Tibial nerve (tissue), 4 donors: ENCODE results near the gene AKAP8L.

Experiments used
- EP300 ChIP-seq, 2 donors: sonication (generic); formaldehyde crosslinking; IDR thresholded peaks; one replicate each; pipeline ENCODE4 v1.6.1; 2017; ENCODE audit warnings: antibody characterized with exemption in 2 of 2, mild to moderate bottlenecking in 1 of 2
- TF ChIP-seq, protein P1 (sequence below), 5 experiments: fragments of 200-600 bp in 3 of 5; fragments of 450-650 bp in 2 of 5; sonication (generic) in 3 of 5; IDR thresholded peaks; one replicate each; pipeline ENCODE4 v1.5.1; 2016 to 2019; ENCODE audit warnings: antibody characterized with exemption in 5 of 5, mild to moderate bottlenecking in 3 of 5, moderate library complexity in 2 of 5

DNA sequence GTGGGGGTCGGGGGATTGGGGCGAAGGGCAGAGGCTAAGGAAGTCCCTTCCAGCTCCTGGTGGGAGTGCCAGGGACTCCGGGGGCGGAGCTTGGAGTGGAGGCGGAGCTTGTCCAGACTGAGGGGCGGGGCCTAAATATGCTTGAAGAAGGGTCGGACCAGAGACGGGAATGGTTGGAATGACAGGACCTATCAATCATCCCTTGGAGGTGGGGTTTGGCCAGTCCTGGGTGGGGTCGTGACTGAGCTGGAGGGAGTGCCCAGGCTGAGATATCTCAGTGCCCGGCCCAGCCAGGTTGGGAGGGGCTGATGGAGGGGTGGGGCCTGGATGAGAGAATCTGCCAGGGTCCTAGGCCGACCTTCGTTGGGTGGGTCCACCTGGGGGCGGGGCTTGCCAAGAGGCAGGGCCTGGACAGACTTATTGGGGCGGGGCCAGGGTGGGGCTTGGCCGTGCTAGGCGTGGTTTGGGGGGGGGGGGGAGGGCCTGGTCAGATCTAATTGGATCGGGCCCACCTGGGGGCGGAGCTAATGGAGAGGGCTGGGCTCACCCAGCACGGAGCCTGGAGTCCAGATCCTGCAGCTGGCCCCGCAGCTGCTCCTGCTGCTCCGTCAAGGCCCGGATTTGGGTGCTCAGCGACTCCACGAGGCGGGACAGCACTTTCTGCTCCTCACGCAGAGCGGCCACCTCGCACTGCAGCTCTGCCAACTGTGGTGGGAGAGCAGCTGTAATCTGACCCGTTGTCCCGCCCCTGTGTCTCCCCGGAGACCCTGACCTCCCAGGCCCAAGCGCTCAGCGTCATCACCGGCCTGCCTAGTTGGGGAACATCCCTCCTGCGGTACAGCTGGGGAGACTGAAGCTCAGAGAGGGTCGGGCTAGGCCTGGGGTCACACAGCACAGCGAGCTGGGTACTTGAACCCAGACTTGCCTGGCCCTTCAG, 33.6 kb upstream of the AKAP8L start:
- TF ChIP-seq, protein P1, sequence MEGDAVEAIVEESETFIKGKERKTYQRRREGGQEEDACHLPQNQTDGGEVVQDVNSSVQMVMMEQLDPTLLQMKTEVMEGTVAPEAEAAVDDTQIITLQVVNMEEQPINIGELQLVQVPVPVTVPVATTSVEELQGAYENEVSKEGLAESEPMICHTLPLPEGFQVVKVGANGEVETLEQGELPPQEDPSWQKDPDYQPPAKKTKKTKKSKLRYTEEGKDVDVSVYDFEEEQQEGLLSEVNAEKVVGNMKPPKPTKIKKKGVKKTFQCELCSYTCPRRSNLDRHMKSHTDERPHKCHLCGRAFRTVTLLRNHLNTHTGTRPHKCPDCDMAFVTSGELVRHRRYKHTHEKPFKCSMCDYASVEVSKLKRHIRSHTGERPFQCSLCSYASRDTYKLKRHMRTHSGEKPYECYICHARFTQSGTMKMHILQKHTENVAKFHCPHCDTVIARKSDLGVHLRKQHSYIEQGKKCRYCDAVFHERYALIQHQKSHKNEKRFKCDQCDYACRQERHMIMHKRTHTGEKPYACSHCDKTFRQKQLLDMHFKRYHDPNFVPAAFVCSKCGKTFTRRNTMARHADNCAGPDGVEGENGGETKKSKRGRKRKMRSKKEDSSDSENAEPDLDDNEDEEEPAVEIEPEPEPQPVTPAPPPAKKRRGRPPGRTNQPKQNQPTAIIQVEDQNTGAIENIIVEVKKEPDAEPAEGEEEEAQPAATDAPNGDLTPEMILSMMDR (IDR thresholded peaks at IDR 0.05), result no peak
- peak in 1 of 2 donors; percentile 78 for TF ChIP-seq EP300 (IDR thresholded peaks at IDR 0.05)
